ENCODE data around the gene CCL17.
"Not testable (repeated sequence)": the region's sequence is repeated elsewhere in the genome, so short reads cannot be mapped to it uniquely, and the experiment has no call there.

Gene CCL17

GRCh38 chr16:57379579-57379978 is 25.0 kb upstream of the CCL17 start:
- DNase-seq = no peak

DNA sequence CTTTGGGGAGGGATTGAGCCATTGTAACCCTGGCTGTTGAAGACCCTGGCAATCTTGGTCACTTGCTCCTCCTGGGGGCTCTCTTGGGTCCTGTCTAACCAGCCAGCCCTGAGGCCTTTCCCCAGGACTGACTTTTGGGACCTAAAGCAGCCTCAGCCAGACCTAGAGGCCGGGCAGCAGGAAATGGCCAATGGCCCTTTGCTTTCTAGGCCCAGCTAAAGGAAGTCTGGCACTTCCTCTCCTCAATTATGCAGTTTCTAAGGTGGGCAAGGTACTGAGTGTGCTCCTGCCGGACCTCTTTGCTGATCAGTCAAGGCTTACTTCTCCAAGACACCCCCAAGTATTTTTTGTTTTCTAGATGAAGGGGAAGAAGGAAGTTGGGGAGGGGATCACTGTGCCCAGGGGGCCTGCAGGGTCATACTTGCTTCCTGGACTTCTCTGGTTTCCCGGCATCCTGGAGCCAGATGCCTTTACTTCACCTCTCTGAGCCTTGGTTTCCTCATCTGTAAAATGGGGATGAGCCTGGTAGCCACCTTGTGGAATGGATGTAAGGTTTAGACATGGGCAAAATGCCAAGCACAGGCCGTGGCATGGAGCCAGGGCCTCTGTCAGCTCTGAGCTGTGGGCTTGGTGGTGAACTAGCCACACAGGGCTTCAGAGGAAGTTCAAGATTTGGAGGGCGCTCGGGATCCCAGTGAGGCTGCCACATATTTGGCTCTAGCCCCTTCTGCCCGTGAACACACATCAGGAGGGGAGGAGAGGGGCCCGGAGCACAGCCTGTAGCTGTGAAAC is 23.7 kb upstream of the CCL17 start:
- DNase-seq = no peak

GRCh38 chr16:57381791-57382534 is 22.6 kb upstream of the CCL17 start:
- no peak for DNase-seq

- DNase-seq = no peak
Observed at GRCh38 chr16:57382535-57383275, 21.9 kb upstream of the CCL17 start.

GRCh38 chr16:57383276-57384247 is 21.0 kb upstream of the CCL17 start:
- DNase-seq = no peak

DNA sequence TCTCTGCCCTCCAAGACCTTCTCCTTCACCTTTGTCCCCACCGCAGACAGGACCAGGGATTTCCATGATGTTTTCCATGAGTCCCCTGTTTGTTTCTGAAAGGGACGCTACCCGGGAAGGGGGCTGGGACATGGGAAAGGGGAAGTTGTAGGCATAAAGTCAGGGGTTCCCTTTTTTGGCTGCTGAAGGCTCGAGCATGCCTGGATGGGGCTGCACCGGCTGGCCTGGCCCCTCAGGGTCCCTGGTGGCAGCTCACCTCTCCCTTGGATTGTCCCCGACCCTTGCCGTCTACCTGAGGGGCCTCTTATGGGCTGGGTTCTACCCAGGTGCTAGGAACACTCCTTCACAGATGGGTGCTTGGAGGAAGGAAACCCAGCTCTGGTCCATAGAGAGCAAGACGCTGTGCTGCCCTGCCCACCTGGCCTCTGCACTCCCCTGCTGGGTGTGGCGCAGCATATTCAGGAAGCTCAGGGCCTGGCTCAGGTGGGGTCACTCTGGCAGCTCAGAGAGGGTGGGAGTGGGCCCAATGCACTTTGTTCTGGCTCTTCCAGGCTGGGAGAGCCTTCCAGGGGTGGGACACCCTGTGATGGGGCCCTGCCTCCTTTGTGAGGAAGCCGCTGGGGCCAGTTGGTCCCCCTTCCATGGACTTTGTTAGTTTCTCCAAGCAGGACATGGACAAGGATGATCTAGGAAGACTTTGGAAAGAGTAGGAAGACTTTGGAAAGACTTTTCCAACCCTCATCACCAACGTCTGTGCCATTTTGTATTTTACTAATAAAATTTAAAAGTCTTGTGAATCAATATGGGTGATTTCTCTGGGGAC is 20.1 kb upstream of the CCL17 start:
- DNase-seq = no peak

DNA sequence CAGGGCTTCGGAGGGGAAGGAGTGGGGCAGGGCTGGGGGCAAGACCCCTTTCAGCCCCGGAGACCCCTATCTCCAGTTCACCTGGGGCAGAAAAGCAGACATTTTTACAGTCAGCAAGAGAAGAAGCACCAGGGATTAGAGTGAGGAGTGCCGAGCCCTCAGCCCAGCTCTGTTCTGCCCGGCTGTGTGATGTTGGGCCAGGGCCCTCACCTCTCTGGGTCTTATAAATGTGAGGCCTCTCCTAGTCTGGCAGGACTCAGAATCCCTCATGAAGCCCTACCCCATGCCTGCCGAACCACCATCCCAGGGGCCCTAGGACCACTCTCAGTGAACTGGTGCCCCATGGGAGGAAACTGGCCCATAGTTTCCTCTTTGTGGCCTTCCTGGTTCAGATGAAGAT is 19.5 kb upstream of the CCL17 start:
- DNase-seq = no peak

DNA sequence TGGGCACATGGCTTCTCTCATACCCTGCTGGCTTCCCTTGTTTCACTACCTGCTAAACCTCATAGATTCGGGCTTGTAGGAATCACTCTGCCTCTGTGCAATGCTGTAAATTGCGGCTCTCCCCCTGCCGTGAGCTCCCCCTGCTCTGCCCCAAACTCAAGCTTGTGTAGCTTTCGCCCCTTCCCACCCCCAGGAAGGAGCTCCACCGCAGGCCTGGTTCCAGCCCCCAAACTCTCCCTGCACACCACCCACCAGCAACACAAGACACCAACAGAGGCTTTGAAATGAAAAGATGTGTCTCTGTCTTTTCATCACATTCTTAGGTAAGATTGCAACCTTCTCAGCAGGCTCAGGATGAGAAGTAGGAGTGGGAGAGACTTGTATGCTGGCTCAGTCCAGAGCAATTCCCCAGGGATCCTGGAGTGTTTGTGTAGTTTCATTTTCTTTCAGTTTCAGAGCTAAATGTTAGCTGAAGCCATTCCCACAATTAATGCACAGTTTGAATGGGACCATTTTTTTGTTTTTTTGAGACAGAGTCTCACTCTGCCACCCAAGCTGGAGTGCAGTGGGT is 18.1 kb upstream of the CCL17 start:
- no peak for DNase-seq

DNA sequence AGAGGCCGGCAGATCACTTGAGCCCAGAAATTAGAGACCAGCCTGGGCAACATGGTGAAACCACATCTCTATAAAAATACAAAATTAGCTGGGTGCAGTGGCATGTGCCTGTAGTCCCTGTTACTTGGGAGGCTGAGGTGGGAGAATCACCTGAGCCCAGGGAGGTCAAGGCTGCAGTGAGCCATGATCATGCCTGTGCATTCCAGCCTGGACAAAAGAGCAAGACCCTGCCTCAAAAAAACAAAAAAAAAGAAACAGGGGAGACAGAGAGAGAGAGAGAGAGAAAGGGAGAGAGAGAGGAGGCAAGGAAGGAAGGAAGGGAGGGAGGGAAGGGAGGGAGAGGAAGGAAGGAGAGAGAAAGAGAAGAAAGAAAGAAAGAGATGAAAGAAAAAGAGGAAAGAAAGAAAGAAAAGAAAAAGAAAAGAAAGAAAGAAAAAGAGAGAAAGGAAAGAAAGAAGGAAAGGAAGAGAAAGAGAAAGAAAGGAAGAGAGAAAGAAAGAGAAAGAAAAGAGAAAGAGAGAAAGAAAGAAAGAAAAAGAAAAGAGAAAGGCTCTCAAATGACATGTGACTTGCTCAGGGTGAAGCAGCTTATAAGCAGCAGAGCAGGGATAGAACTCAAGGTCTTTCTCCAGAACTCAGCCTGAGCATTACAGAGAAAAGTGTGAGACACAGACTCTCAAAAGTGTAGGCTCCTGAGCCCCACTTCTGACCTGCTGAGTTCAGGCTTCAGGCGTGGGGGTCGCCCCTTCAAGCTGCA is 16.8 kb upstream of the CCL17 start:
- no peak for DNase-seq

- no peak for DNase-seq
Observed at GRCh38 chr16:57388359-57389086, 16.0 kb upstream of the CCL17 start.

DNA sequence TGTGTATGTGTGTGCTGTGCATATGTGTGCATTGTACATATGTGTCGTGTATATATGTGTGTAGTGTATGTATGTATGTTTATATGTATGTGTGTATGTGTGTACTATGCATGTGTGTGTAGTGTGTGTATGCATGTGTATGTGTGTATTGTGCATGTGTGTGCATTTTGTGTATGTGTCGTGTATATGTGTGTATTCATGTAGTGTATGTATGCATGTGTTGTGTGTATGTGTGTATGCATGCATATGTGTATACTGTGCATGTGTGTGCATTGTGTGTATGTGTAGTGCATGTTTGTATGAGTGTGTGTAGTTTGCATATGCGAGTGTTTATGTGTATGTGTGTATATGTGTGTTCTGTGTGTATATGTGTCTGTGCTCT is 15.5 kb upstream of the CCL17 start:
- DNase-seq = no peak

DNA sequence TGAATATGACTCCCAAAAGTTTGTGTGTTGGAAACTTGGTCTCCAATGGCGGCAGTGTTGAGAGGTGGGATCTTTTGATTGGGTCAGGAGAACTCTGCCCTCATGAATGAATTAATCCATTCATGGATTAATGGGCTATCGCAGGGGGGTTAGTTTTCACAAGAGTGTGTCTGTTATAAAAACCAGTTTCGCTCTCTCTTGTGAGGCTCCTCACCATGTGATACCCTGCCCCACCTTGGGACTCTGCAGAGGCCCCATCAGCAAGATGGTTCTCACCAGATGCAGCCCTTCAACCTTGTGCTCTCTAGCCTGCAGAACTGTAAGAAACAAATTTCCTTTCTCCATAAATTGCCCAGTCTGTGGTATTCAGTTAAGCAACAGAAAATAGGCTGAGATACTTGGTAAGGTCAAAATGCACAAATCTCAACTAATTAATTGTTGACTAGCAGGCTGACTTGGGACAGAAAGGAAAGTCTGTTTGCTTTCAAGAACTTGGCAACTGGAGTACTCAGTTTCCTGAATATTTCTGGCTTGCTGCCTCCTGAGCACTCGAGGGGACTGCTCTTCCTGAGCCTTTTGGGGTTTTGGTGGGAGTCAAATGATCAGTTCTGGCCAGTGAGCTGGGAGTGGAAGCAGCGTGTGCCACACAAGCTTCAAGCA is 13.8 kb upstream of the CCL17 start:
- no peak for DNase-seq

DNA sequence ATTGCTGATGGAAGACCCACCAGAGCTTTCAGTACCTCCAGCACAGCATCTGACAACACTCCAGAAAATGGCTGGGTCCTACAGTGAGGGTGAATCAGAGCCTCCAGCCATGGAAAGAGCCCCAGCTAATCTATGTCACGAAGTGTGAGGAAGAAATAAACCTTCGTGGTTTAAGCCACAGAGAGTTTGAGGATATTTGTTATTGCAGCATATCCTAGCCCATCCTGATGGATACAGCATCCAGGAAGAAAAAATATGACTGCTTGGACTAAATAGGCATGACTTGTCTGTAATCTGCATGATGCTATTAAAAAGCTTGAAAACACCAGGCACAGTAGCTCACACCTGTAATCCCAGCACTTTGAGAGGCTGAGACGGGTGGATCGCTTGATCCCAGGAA is 13.3 kb upstream of the CCL17 start:
- DNase-seq = no peak

- no peak for DNase-seq
Observed at GRCh38 chr16:57391708-57392107, 12.9 kb upstream of the CCL17 start.

GRCh38 chr16:57392694-57393093 is 11.9 kb upstream of the CCL17 start:
- no peak for DNase-seq

- no peak for DNase-seq
Observed at GRCh38 chr16:57394444-57394843, 10.1 kb upstream of the CCL17 start.

- no peak for DNase-seq
Observed at GRCh38 chr16:57395026-57395425, 9.5 kb upstream of the CCL17 start.

DNA sequence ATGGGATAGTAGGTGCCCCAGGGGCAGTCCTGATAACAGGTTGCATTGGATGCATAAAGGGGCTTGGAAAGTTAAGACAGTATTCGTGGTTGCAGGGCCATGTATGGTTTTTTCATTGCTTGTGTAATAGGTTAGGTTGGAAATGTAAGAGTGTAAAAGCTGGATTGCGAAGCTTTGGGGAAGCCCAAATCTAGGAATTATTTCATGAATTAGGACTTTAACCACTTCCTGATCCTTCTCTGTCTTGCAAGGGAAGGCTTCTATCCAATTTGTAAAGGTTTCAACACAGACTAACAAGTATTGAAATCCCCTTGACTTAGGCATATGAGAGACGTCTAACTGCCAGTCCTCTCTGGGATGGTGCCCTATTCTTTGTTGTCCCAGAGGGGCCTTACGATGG is 7.8 kb upstream of the CCL17 start:
- DNase-seq = no peak

DNA sequence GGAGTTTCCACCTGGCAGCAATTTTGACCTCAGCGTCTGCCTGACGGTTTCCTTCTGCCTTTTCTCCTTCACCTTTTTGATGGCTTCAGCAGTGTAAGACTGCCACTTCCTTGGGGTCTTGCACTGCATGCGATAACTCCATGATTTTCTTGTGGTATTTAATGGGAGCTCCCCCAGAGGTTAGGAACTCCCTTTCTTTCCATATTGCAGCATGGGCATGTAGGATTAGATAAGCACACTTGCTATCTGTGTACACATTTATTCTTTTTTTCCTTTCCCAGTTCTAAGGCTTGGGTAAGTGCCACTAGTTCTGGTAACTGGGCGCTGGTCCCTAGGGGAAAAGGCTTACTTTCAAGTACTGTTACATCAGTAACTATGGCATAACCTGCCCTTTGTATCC is 7.1 kb upstream of the CCL17 start:
- not testable (repeated sequence) for DNase-seq
